CD4-positive, alpha-beta T cell treated with Interferon alpha-2 for 1 hour (primary cell): ENCODE data around the gene DHX57.

ENCODE experiments used
- DNase-seq, 2 donors: peaks; one replicate each; pipeline ENCODE4 v3.0.0-alpha.2; 2020 to 2022

Gene DHX57

GRCh38 chr2:38875576-38876367 lies at the start of gene DHX57, which contains the start of gene MORN2:
TSS of gene DHX57 (minus strand) at chr2:38875934. CDS start at chr2:38868405, 7,529 bp downstream.
TSS of gene MORN2 (plus strand) at chr2:38875976.
- DNase-seq: peak; percentile 80 to 82

- no peak for DNase-seq
These were observed 47.2 kb upstream of the DHX57 start for GRCh38 chr2:38922902-38923301.

- no peak for DNase-seq
These were observed 46.7 kb upstream of the DHX57 start for GRCh38 chr2:38922389-38922788.

GRCh38 chr2:38912619-38913018 lies 36.9 kb upstream of the DHX57 start:
- DNase-seq: no peak

GRCh38 chr2:38911191-38911590 lies 35.5 kb upstream of the DHX57 start:
- DNase-seq: no peak

- DNase-seq: no peak
These were observed 34.1 kb upstream of the DHX57 start for GRCh38 chr2:38909872-38910271.

GRCh38 chr2:38907743-38908562 lies 32.2 kb upstream of the DHX57 start:
- no peak for DNase-seq

- DNase-seq: no peak
These were observed 31.5 kb upstream of the DHX57 start for GRCh38 chr2:38907242-38907641.

GRCh38 chr2:38905251-38905650 lies 29.5 kb upstream of the DHX57 start:
- DNase-seq: no peak

- DNase-seq: no peak
These were observed 25.0 kb upstream of the DHX57 start for GRCh38 chr2:38900726-38901125.

- DNase-seq: no peak
These were observed 22.5 kb upstream of the DHX57 start for GRCh38 chr2:38898256-38898655.

- DNase-seq: no peak
These were observed 17.1 kb upstream of the DHX57 start for GRCh38 chr2:38892819-38893218.

- no peak for DNase-seq
These were observed 13.8 kb upstream of the DHX57 start, which contains the start of gene ARHGEF33 for GRCh38 chr2:38889575-38889974. TSS of gene ARHGEF33 (plus strand) at chr2:38889875. CDS start at chr2:38919448, 29,573 bp downstream.

GRCh38 chr2:38889045-38889444 lies 13.3 kb upstream of the DHX57 start:
- no peak for DNase-seq

GRCh38 chr2:38887902-38888554 lies 12.3 kb upstream of the DHX57 start:
- no peak for DNase-seq

GRCh38 chr2:38887347-38887746 lies 11.6 kb upstream of the DHX57 start:
- DNase-seq: no peak

GRCh38 chr2:38886063-38886462 lies 10.3 kb upstream of the DHX57 start:
- DNase-seq: no peak

GRCh38 chr2:38876407-38876806 lies 673 bp upstream of the DHX57 start:
- DNase-seq: no peak

- DNase-seq: no peak
These were observed 533 bp downstream of the DHX57 start for GRCh38 chr2:38875227-38875575.

GRCh38 chr2:38873763-38874162 lies 2.0 kb downstream of the DHX57 start:
- DNase-seq: no peak

- DNase-seq: no peak
These were observed 4.3 kb downstream of the DHX57 start for GRCh38 chr2:38871432-38871831.

GRCh38 chr2:38866773-38867443 lies 8.8 kb downstream of the DHX57 start:
- DNase-seq: no peak
